HG02938 (cell line): ENCODE results near the gene REL.
A peak's percentile ranks its signal among the peaks of the same experiment; 100 is the strongest.
"Not testable (repeated sequence)": the region's sequence is repeated elsewhere in the genome, so short reads cannot be mapped to it uniquely, and the experiment has no call there.

ENCODE experiments used
- ATAC-seq: cut with Tn5 transposase; IDR thresholded peaks from one replicate; pipeline ENCODE4 v1.9.1; 2021; ENCODE audit warnings: mild to moderate bottlenecking, moderate library complexity; ENCODE audit not compliant: unreplicated experiment

The REL gene

GRCh38 chr2:60867007-60867406 lies 14.4 kb upstream of the REL start:
- no peak for ATAC-seq

GRCh38 chr2:60867848-60868247 lies 13.5 kb upstream of the REL start:
- no peak for ATAC-seq

GRCh38 chr2:60868589-60869273 lies 12.6 kb upstream of the REL start:
- ATAC-seq, result no peak

- peak; percentile 62 for ATAC-seq
Observed at GRCh38 chr2:60872510-60872928, 8.9 kb upstream of the REL start.

GRCh38 chr2:60873381-60873780 lies 8.0 kb upstream of the REL start:
- ATAC-seq, result peak; percentile 83

GRCh38 chr2:60875520-60875919 lies 5.9 kb upstream of the REL start:
- no peak for ATAC-seq

GRCh38 chr2:60880643-60881046 lies 729 bp upstream of the REL start:
- ATAC-seq, result peak; percentile 1

- peak; percentile 36 for ATAC-seq
Observed at GRCh38 chr2:60882971-60883753, 1.8 kb downstream of the REL start.

- ATAC-seq, result no peak
Observed at GRCh38 chr2:60883896-60884295, 2.5 kb downstream of the REL start.

- no peak for ATAC-seq
Observed at GRCh38 chr2:60884800-60885199, 3.4 kb downstream of the REL start.

- no peak for ATAC-seq
Observed at GRCh38 chr2:60885683-60886082, 4.3 kb downstream of the REL start.

- no peak for ATAC-seq
Observed at GRCh38 chr2:60886991-60887390, 5.6 kb downstream of the REL start.

- no peak for ATAC-seq
Observed at GRCh38 chr2:60888853-60889252, 7.5 kb downstream of the REL start.

GRCh38 chr2:60889581-60890392 lies 8.4 kb downstream of the REL start:
- ATAC-seq, result not testable (repeated sequence)

- no peak for ATAC-seq
Observed at GRCh38 chr2:60890393-60890707, 9.0 kb downstream of the REL start.

- no peak for ATAC-seq
Observed at GRCh38 chr2:60891180-60891579, 9.8 kb downstream of the REL start.

GRCh38 chr2:60898567-60898966 lies 17.2 kb downstream of the REL start:
- ATAC-seq, result no peak

GRCh38 chr2:60899230-60899891 lies 18.0 kb downstream of the REL start:
- peak; percentile 57 for ATAC-seq

GRCh38 chr2:60899892-60900249 lies 18.5 kb downstream of the REL start:
- ATAC-seq, result peak; percentile 27

GRCh38 chr2:60901296-60901695 lies 19.9 kb downstream of the REL start:
- not testable (repeated sequence) for ATAC-seq

- not testable (repeated sequence) for ATAC-seq
Observed at GRCh38 chr2:60905867-60906266, 24.5 kb downstream of the REL start.
